ENCODE results near the gene JMJD8.

DNA sequence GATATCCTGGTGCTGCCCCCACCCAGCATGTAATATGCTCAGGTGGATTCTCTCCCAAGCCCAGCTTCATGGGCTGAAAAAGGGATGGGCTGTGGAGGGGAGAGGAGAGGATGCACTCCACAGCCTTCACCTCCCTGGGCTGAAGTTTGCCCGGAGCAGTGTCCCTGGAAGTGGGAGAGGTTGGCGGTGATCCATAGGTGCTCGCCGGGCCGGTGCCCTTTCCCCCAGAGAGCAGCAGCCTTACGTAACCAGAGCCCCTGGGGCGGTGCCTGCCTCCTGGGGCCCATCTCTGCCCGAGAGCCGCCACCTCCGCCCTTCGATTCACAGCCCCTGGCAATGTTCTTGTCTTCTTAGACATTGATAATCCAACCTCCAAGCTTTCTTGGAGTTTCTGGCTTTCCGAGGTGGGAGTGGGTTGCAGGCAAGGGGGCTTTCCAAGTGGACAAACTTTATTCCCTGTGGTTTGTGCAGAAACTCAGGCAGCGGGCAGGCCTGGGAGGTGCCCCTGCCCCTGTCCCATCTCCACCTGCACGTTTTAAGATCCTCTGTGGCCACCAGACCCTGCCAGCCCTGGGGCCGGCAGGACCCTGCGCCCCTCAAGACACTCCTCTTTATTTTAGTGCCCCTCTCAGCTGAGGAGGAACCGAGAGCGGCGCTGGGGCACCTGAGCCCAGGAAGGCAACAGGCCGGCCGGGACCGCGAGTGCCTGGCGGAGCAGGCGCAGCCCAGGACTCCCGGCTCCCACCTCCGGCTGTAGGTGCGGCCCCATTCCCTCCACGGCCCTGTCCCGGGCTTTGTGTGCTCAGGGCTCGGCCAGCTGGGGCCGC, 38.1 kb downstream of the JMJD8 start:
- TF ChIP-seq CTCF (optimal IDR thresholded peaks at IDR 0.05 in 1 of 3, IDR thresholded peaks at IDR 0.05 in 1 of 3, conservative IDR thresholded peaks at IDR 0.05 in 1 of 3; ENCODE audit: extremely low read depth in 1 of 3, insufficient read depth in 2 of 3, low read length in 3 of 3) = no peak
- TF ChIP-seq EZH2 (IDR thresholded peaks at IDR 0.05; ENCODE audit: low read length) = no peak

All from keratinocyte (primary cell).